Measurements from ENCODE around the gene CPT2.

DNA sequence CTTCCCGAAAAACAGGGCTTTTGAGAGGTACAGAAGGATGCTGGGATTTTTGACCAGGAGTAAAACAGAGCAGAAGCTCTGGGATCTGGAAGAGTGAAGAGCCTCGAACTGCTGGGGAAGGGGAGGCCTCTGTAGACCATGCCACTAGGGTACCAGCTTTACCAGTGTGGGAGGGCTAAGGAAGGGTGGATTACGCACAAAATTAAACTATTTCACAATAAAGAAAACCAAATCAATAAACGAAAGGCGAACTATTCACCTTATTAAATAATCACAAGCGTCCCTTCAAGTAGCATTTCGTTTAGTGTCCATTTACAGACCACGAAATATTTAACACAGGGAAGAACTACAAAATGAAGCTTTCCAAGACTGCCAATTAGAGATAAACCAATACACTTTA, 23.1 kb downstream of the CPT2 start:
- TF ChIP-seq, protein P1, sequence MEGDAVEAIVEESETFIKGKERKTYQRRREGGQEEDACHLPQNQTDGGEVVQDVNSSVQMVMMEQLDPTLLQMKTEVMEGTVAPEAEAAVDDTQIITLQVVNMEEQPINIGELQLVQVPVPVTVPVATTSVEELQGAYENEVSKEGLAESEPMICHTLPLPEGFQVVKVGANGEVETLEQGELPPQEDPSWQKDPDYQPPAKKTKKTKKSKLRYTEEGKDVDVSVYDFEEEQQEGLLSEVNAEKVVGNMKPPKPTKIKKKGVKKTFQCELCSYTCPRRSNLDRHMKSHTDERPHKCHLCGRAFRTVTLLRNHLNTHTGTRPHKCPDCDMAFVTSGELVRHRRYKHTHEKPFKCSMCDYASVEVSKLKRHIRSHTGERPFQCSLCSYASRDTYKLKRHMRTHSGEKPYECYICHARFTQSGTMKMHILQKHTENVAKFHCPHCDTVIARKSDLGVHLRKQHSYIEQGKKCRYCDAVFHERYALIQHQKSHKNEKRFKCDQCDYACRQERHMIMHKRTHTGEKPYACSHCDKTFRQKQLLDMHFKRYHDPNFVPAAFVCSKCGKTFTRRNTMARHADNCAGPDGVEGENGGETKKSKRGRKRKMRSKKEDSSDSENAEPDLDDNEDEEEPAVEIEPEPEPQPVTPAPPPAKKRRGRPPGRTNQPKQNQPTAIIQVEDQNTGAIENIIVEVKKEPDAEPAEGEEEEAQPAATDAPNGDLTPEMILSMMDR (IDR thresholded peaks at IDR 0.05), result no peak
- TF ChIP-seq EP300 (IDR thresholded peaks at IDR 0.05), result no peak
- no peak for TF ChIP-seq POLR2AphosphoS5 (IDR thresholded peaks at IDR 0.05)
